ENCODE measurements around the gene CCDC68. TPM values are rescaled to one million over a fixed set of nuclear protein-coding genes. Genes with fewer than 3 reads are reported as not detected.

The CCDC68 gene
- total and polyA plus RNA-seq, 2 donors (not counting 1 experiment from before 2014, with no cell fraction given): 5.1 to 8.3 TPM

DNA sequence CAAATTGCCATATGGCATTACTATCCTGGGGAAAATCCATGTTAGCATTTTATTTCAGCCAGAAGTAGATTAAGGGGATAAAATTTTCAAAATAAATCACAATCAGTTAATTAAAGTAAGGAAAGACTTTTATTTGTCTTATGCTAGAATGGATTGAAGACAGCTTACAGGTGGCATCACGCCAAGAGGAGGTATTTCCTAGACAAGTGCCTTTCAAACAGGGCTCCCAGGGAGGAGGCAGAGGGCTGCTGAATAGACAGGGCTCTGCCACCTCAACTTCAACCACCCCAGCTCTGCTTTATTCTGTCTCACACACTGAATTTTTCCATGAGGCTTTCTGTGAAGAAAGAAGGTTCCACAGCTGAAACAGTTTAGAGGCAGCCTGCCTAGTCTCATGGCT is 12.2 kb downstream of the CCDC68 start:
- no peak overlapping the region for H3K27ac ChIP-seq (ENCODE audit: insufficient read depth, low read length)
- no peak overlapping the region for H3K4me2 ChIP-seq (ENCODE audit: extremely low read depth, insufficient read depth, low read length)
- no peaks in the 10 kb centered on the region for H3K27me3 ChIP-seq (ENCODE audit: control insufficient read depth, insufficient read depth, low read length)
- no peaks in the 10 kb centered on the region for H3K9me3 ChIP-seq (ENCODE audit: control insufficient read depth, insufficient read depth, low read depth, low read length)
- no peak overlapping the region for H2AFZ ChIP-seq (ENCODE audit: low read length)
- no peaks in the 10 kb centered on the region for H3K4me1 ChIP-seq (ENCODE audit: control insufficient read depth, extremely low read depth, insufficient read depth, low read length)
- H3K4me3 ChIP-seq (replicated peaks in 1 of 4; ENCODE audit: control extremely low read depth in 1 of 4, insufficient read depth in 1 of 4, low read depth in 3 of 4, low read length in 4 of 4): no peak overlapping the region
- no peaks in the 10 kb centered on the region for H3K79me2 ChIP-seq (ENCODE audit: control insufficient read depth, insufficient read depth, low read length)
- TF ChIP-seq CTCF (conservative IDR thresholded peaks at IDR 0.05 in 1 of 2, IDR thresholded peaks at IDR 0.05 in 1 of 2; ENCODE audit: low read depth in 1 of 2, low read length in 2 of 2) (no peak), EZH2 (IDR thresholded peaks at IDR 0.05; ENCODE audit: low read length, missing control alignments) (no peak)
- DNase-seq (ENCODE audit: low read depth in 2 of 2): no peak
- H3K9ac ChIP-seq (ENCODE audit: insufficient read depth, low read length): no peak overlapping the region
- no peaks in the 10 kb centered on the region for H4K20me1 ChIP-seq (ENCODE audit: control insufficient read depth, extremely low read depth, insufficient read depth, low read length)
- H3K36me3 ChIP-seq (ENCODE audit: control insufficient read depth, insufficient read depth, low read length): no peaks in the 10 kb centered on the region

DNA sequence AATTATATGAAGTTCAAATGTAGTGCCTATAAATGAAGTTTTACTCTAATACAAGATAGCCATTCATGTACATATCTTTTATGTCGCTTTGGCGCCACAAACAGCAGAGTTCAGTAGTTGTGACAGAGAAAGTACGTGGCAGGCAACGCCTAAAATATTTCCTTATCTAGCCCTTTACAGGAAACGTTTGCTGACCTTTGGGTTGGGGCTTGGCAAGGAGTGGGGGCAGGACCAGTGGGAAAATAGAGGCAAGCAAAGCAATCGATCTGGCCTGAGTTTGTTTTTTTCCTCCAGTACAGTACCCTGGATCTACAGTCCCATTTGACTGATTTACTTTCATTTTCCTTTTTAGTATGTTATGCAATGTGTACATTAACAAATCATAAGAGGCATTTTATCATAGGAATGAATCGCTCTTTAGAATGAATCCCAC is 13.1 kb downstream of the CCDC68 start:
- H3K27ac ChIP-seq (ENCODE audit: insufficient read depth, low read length): peak overlapping the region; percentile 63
- no peak for TF ChIP-seq EZH2 (IDR thresholded peaks at IDR 0.05; ENCODE audit: low read length, missing control alignments)
- TF ChIP-seq CTCF (conservative IDR thresholded peaks at IDR 0.05 in 1 of 2, IDR thresholded peaks at IDR 0.05 in 1 of 2; ENCODE audit: low read depth in 1 of 2, low read length in 2 of 2): no peak
- DNase-seq (ENCODE audit: low read depth in 2 of 2): peak; percentile 33 to 56
- H3K27me3 ChIP-seq (ENCODE audit: control insufficient read depth, insufficient read depth, low read length): no peaks in the 10 kb centered on the region
- peak overlapping the region; percentile 43 for H2AFZ ChIP-seq (ENCODE audit: low read length)
- H3K79me2 ChIP-seq (ENCODE audit: control insufficient read depth, insufficient read depth, low read length): no peaks in the 10 kb centered on the region
- H3K4me2 ChIP-seq (ENCODE audit: extremely low read depth, insufficient read depth, low read length): peak overlapping the region; percentile 73
- H4K20me1 ChIP-seq (ENCODE audit: control insufficient read depth, extremely low read depth, insufficient read depth, low read length): no peaks in the 10 kb centered on the region
- H3K9ac ChIP-seq (ENCODE audit: insufficient read depth, low read length): peak overlapping the region; percentile 25
- no peaks in the 10 kb centered on the region for H3K9me3 ChIP-seq (ENCODE audit: control insufficient read depth, insufficient read depth, low read depth, low read length)
- peak overlapping the region; percentile 30 to 67 (median 53) for H3K4me3 ChIP-seq (replicated peaks in 1 of 4; ENCODE audit: control extremely low read depth in 1 of 4, insufficient read depth in 1 of 4, low read depth in 3 of 4, low read length in 4 of 4)
- H3K36me3 ChIP-seq (ENCODE audit: control insufficient read depth, insufficient read depth, low read length): no peaks in the 10 kb centered on the region
- no peaks in the 10 kb centered on the region for H3K4me1 ChIP-seq (ENCODE audit: control insufficient read depth, extremely low read depth, insufficient read depth, low read length)

- H3K4me2 ChIP-seq (ENCODE audit: extremely low read depth, insufficient read depth, low read length): peak overlapping the region; percentile 73
These were observed 13.6 kb downstream of the CCDC68 start for GRCh38 chr18:54945576-54946125.

More at GRCh38 chr18:54945576-54946125, 13.6 kb downstream of the CCDC68 start:
- no peaks in the 10 kb centered on the region for H3K79me2 ChIP-seq (ENCODE audit: control insufficient read depth, insufficient read depth, low read length)
- H3K9ac ChIP-seq (ENCODE audit: insufficient read depth, low read length): no peak overlapping the region
- no peaks in the 10 kb centered on the region for H3K36me3 ChIP-seq (ENCODE audit: control insufficient read depth, insufficient read depth, low read length)
- no peaks in the 10 kb centered on the region for H3K27me3 ChIP-seq (ENCODE audit: control insufficient read depth, insufficient read depth, low read length)
- peak overlapping the region; percentile 63 for H3K27ac ChIP-seq (ENCODE audit: insufficient read depth, low read length)
- no peaks in the 10 kb centered on the region for H4K20me1 ChIP-seq (ENCODE audit: control insufficient read depth, extremely low read depth, insufficient read depth, low read length)
- H3K4me3 ChIP-seq (replicated peaks in 1 of 4; ENCODE audit: control extremely low read depth in 1 of 4, insufficient read depth in 1 of 4, low read depth in 3 of 4, low read length in 4 of 4): peak overlapping the region; percentile 30 to 67 (median 53)
- no peaks in the 10 kb centered on the region for H3K9me3 ChIP-seq (ENCODE audit: control insufficient read depth, insufficient read depth, low read depth, low read length)
- peak overlapping the region; percentile 43 for H2AFZ ChIP-seq (ENCODE audit: low read length)
- peak in 1 of 2 donors; percentile 37 for DNase-seq (ENCODE audit: low read depth in 2 of 2)
- H3K4me1 ChIP-seq (ENCODE audit: control insufficient read depth, extremely low read depth, insufficient read depth, low read length): no peaks in the 10 kb centered on the region
- TF ChIP-seq EZH2 (IDR thresholded peaks at IDR 0.05; ENCODE audit: low read length, missing control alignments) (no peak), CTCF (conservative IDR thresholded peaks at IDR 0.05 in 1 of 2, IDR thresholded peaks at IDR 0.05 in 1 of 2; ENCODE audit: low read depth in 1 of 2, low read length in 2 of 2) (no peak)
